Activated CD8-positive, alpha-beta memory T cell treated with anti-CD3 and anti-CD28 coated beads for 1 hour (primary cell): ENCODE results near the gene RFT1.
"Not testable (repeated sequence)": the region's sequence is repeated elsewhere in the genome, so short reads cannot be mapped to it uniquely, and the experiment has no call there.

Experiments used
- DNase-seq, 2 donors: peaks; one replicate each; pipeline ENCODE4 v3.0.0-alpha.2; 2020; ENCODE audit warnings: low read depth in 1 of 2; ENCODE audit errors: extremely low read depth in 1 of 2

Gene RFT1

GRCh38 chr3:53163444-53164387 is 33.5 kb upstream of the RFT1 start:
- DNase-seq: no peak

- peak; percentile 22 to 36 for DNase-seq
These were observed 32.6 kb upstream of the RFT1 start for GRCh38 chr3:53162672-53163443.

- no peak for DNase-seq
These were observed 31.8 kb upstream of the RFT1 start for GRCh38 chr3:53161820-53162671.

GRCh38 chr3:53161450-53161819 is 31.2 kb upstream of the RFT1 start:
- DNase-seq: no peak

GRCh38 chr3:53160660-53161449 is 30.6 kb upstream of the RFT1 start, which contains the start of gene PRKCD:
TSS of gene PRKCD (plus strand) at chr3:53161209. CDS start at chr3:53178423, 17,214 bp downstream.
- peak; percentile 39 to 76 for DNase-seq

- DNase-seq: no peak
These were observed 29.9 kb upstream of the RFT1 start for GRCh38 chr3:53160061-53160659.

GRCh38 chr3:53159156-53160060 is 29.2 kb upstream of the RFT1 start:
- DNase-seq: no peak

- DNase-seq: no peak
These were observed 28.5 kb upstream of the RFT1 start for GRCh38 chr3:53158765-53159155.

GRCh38 chr3:53157974-53158580 is 27.8 kb upstream of the RFT1 start:
- no peak for DNase-seq

- DNase-seq: no peak
These were observed 26.2 kb upstream of the RFT1 start for GRCh38 chr3:53156368-53156834.

- DNase-seq: no peak
These were observed 25.5 kb upstream of the RFT1 start for GRCh38 chr3:53155760-53156159.

- DNase-seq: no peak
These were observed 24.6 kb upstream of the RFT1 start for GRCh38 chr3:53154881-53155285.

GRCh38 chr3:53153980-53154379 is 23.7 kb upstream of the RFT1 start:
- DNase-seq: no peak

GRCh38 chr3:53153264-53153823 is 23.1 kb upstream of the RFT1 start:
- DNase-seq: no peak

- no peak for DNase-seq
These were observed 21.8 kb upstream of the RFT1 start for GRCh38 chr3:53151870-53152660.

- no peak for DNase-seq
These were observed 21.2 kb upstream of the RFT1 start for GRCh38 chr3:53151465-53151864.

- DNase-seq: not testable (repeated sequence)
These were observed 20.8 kb upstream of the RFT1 start for GRCh38 chr3:53151086-53151438.
